Measurements from ENCODE around the gene CACNG1. TPM values are rescaled to one million over a fixed set of nuclear protein-coding genes. Genes with fewer than 3 reads are reported as not detected.

Gene CACNG1
- total and polyA plus RNA-seq, 11 donors, result not detected

DNA sequence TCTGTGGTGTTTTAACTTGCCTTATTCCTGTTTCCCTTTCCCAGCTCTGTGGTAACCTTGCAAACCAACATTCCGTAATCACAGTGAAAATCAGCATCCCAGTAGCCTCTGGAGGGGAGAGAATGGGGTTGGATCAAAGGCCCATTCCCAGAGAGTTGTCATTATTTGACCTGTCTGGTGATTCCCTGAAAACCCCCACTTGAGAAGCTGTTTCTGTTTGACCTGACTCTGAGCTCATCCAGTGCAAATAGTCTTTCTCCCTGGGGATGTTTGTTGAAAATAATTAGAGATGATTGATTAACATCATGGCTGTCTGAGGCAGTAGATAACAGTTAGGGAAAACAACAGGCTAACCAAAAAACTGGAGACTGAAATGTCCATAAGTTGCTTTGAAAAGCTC, 3.0 kb downstream of the CACNG1 start:
- WGBS, 4 donors, result 75 to 86% (median 81%) methylated on average over 1 of the region's 1 CpG
- H3K4me3 ChIP-seq, result no peak overlapping the region
- DNase-seq, result no peak
- intact Hi-C loops (cut with DNase I), result no loop called here
- H3K27me3 ChIP-seq, result no peaks in the 10 kb centered on the region
- TF ChIP-seq POLR2A (IDR thresholded peaks at IDR 0.05) (no peak), CTCF (IDR thresholded peaks at IDR 0.05) (no peak)
- H3K27ac ChIP-seq, result no peak overlapping the region
- no peak for ATAC-seq
- peaks cover 0 to 32% (median 25%) of the 10 kb centered on the region in 12 donors for H3K9me3 ChIP-seq
- H3K4me1 ChIP-seq, result peaks cover 0 to 7% (median 0%) of the 10 kb centered on the region in 12 donors
- no peaks in the 10 kb centered on the region for H3K36me3 ChIP-seq

DNA sequence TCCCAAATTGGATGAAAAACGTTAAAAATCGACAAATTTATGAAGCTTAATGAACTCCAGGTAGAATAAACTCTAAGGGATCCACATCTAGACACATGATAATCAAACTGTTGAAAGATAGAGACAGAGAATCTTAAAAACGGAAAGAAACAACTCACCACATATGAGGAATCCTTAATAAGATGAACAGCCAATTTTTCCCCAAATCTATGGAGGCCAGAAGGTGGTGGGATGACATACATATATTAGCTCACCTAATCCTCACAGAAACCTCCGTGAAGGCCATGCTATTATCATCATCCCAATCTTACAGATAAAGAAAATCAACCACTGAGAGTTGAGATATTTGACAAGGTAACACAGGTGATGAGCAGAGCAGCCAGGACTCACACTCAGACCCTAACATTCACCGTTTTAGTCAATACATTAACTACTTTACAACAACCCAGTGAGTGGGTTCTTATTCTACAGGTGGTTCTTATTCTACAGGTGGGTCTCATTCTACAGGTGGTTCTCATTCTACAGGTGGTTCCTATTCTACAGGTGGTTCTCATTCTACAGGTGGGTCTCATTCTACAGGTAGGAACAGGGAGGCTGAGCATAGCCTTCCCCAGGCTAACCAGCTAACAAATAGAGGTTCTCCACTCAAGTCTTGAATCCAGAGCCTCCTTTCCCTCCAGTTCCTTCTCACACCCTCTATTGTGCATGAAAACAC, 4.8 kb downstream of the CACNG1 start:
- H3K36me3 ChIP-seq, result no peaks in the 10 kb centered on the region
- H3K9me3 ChIP-seq, result peaks cover 0 to 32% (median 25%) of the 10 kb centered on the region in 12 donors
- H3K4me1 ChIP-seq, result peaks cover 0 to 7% (median 0%) of the 10 kb centered on the region in 12 donors
- 73 to 78% (median 75%) methylated on average over 5 of the region's 5 CpGs for WGBS, 4 donors
- no peak overlapping the region for H3K4me3 ChIP-seq
- DNase-seq (no peak), ATAC-seq (no peak)
- no peak for TF ChIP-seq CTCF (IDR thresholded peaks at IDR 0.05)
- TF ChIP-seq POLR2A (IDR thresholded peaks at IDR 0.05), result no peak
- H3K27me3 ChIP-seq, result no peaks in the 10 kb centered on the region
- H3K27ac ChIP-seq, result no peak overlapping the region
- intact Hi-C loops (cut with DNase I), result no loop called here

DNA sequence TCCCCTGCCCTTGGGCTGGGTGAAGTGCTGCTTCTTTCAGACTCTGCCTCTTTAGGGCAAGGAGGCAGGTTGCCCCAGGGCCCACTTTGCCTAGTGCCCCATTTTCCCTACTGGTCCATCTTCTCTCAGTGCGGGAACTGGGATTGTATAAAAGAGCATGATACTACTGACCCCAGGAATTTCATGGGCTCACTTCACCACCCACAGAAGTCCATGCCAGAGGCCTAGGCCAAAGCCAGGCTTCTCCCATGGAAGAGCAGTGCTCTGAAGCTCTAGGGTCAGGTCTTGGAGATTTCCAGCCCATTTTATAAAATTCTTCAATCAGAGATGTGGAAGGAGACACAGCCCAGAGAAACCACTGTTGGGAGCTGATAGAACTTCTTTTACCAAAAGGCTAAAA, 5.7 kb downstream of the CACNG1 start:
- intact Hi-C loops (cut with DNase I), result no loop called here
- no peak overlapping the region for H3K27ac ChIP-seq

More for the DNA sequence above, 5.7 kb downstream of the CACNG1 start:
- no peak for TF ChIP-seq POLR2A (IDR thresholded peaks at IDR 0.05)
- TF ChIP-seq CTCF (IDR thresholded peaks at IDR 0.05), result no peak
- peaks cover 0 to 6% (median 0%) of the 10 kb centered on the region in 12 donors for H3K4me1 ChIP-seq
- H3K9me3 ChIP-seq, result peaks cover 0 to 32% (median 25%) of the 10 kb centered on the region in 12 donors
- DNase-seq, result no peak
- H3K4me3 ChIP-seq, result no peak overlapping the region
- 90 to 100% (median 99%) methylated on average over 1 of the region's 1 CpG for WGBS, 4 donors
- H3K36me3 ChIP-seq, result no peaks in the 10 kb centered on the region
- no peaks in the 10 kb centered on the region for H3K27me3 ChIP-seq
- ATAC-seq, result no peak

Data from heart left ventricle (tissue), 16 donors.